Endometrium (tissue), 2 donors: ENCODE results near the gene PP2D1.
"Not testable (repeated sequence)": the region's sequence is repeated elsewhere in the genome, so short reads cannot be mapped to it uniquely, and the experiment has no call there.

ENCODE experiments used
- FAIRE-seq: peaks from 2 replicates; lab custom pipeline; 2012; peaks lifted over from hg19 to GRCh38; lab: Jason Lieb, UNC
- donor health status: control.
- donor health status: control.

PP2D1 gene

DNA sequence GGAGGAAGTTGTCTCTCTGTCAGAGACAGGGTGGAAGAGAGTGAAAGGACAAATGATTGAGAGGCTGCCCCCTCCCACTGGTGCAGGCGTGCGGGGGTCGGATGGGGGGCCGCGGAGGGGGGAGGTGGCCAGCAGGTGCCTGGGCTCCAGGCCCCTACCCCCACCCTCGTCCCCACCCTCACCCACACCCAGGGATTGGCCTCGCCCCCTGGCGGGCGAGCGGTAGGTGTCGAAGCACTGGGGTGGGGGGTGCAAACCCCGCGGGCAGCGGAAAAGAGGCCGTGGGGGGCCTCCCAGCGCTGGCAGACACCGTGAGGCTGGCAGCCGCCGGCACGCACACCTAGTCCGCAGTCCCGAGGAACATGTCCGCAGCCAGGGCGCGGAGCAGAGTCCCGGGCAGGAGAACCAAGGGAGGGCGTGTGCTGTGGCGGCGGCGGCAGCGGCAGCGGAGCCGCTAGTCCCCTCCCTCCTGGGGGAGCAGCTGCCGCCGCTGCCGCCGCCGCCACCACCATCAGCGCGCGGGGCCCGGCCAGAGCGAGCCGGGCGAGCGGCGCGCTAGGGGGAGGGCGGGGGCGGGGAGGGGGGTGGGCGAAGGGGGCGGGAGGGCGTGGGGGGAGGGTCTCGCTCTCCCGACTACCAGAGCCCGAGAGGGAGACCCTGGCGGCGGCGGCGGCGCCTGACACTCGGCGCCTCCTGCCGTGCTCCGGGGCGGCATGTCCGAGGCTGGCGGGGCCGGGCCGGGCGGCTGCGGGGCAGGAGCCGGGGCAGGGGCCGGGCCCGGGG, 27.9 kb upstream of the PP2D1 start, which contains the start of gene KAT2B:
KAT2B (plus strand) TSS at position 682 of the 783 bp plus-strand sequence; CDS start at position 714, 32 bp downstream.
- FAIRE-seq, result no peak

GRCh38 chr3:20039466-20039764, 27.4 kb upstream of the PP2D1 start:
- no peak for FAIRE-seq

GRCh38 chr3:20038699-20039465, 26.8 kb upstream of the PP2D1 start:
- FAIRE-seq, result no peak

- no peak for FAIRE-seq
These were observed 25.4 kb upstream of the PP2D1 start for GRCh38 chr3:20037255-20037996.

DNA sequence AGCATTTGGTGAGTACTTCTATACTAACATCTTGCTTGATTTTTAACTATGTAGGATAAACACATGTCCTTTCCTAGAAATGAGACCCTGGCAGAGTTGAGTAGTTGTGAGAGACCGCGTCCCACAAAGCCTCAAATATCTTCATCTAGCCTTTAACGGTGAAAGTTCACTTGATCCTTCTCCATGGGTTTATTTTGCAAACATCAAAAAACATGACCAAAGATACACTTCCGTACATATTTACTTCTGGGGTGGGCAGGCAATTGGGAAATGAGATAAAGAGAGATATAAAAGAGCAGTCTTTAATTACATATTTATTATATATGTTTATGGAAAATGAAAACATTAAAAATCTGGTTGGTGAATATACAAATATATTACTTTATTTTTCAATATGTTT, 23.0 kb upstream of the PP2D1 start:
- no peak for FAIRE-seq

- FAIRE-seq, result not testable (repeated sequence)
These were observed 19.9 kb upstream of the PP2D1 start for GRCh38 chr3:20031939-20032338.

DNA sequence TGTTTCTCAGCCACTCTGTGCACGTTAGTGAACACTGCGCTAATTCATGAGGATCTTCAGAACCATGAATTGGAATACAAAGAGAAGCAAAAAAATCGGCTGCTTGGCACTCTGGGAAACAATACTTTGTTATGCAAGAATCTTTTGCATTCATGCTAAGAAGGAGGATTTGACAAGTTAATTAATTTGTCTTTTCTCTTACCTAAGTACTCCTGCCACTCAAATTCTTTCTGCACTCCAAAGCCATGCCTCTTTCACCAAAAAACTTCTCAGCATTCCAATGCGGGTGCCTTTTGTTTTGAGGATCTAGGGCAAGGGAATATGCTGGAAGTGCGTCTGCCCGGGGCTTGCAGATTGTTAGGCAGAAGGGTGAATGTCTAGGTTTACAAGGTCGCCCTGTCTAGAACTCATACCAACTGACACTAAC, 16.9 kb upstream of the PP2D1 start:
- FAIRE-seq, result no peak

DNA sequence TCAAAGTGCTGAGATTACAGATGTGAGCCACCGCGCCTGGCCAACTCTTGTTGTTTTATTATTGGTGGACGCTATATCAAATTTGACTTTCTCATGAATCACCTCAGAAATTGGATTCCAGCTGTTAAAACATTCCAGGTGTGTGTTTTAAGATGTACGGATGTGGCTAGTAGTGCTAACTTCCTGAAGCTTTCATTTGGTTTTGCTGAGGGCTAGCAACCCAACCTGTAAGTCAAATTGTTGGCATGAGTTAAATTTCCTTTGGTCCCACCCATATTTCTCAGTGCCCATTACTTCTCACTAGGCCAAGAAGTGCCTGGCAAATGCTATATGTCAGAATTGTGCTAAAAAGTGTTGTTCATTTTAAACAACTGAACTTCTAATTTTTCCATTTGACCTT, 15.1 kb upstream of the PP2D1 start:
- no peak for FAIRE-seq

GRCh38 chr3:20023623-20024405, 11.8 kb upstream of the PP2D1 start:
- FAIRE-seq, result no peak

DNA sequence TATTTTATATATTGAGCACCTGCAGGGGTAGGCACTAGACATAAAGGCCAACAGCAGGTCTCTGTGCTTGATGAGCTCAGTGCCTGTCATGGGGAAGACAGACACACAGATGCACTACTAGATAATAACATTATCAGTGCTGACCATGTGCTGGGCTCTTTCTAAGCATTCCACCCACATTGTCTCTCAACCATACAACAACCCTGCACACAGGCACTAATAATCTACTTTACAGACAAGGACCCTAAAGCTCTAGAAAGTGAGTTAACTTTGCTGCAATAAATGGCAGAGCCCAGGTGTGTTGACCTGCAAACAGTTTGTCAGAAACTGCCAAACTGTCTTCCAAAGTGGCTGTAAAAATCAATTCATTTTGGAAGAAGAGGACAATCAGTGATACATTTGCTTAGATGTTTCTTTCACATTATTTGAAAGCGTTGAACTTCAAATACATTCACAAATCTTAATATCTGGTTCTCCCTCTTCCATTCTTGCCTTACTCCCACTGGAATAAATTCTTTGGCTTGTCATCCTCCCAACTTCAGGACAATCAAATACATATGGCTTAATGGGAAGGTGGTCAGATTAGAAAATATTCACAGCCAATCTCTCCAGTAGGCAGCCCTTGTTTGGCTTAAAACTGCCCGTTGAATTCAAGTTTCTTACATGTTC, 11.0 kb upstream of the PP2D1 start:
- FAIRE-seq, result no peak

GRCh38 chr3:20016076-20016475, 4.0 kb upstream of the PP2D1 start:
- FAIRE-seq, result not testable (repeated sequence)

- FAIRE-seq, result no peak
These were observed 3.5 kb upstream of the PP2D1 start for GRCh38 chr3:20015525-20015924.

- no peak for FAIRE-seq
These were observed 1.3 kb upstream of the PP2D1 start for GRCh38 chr3:20013396-20013795.

DNA sequence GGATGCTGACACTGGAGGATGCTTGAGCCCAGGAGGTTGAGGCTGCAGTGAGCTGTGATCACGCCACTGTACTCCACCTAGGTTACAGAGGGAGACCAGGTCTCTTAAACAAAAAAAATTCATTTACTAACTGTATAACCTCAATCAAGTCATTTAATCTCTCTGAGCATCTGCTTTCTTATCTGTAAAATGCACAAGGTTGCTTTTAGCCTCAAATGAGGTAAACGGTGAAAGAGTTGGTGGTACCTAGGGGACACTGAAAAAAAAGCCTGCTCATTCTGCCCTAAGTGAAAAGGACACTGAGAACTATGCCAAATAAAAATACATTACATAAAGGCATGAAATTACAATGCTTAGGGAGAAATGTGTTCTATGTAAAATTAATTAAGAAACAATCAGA, 3.4 kb downstream of the PP2D1 start:
- no peak for FAIRE-seq

GRCh38 chr3:20007960-20008359, 4.1 kb downstream of the PP2D1 start:
- no peak for FAIRE-seq

- no peak for FAIRE-seq
These were observed 10.1 kb downstream of the PP2D1 start for GRCh38 chr3:20001932-20002331.

DNA sequence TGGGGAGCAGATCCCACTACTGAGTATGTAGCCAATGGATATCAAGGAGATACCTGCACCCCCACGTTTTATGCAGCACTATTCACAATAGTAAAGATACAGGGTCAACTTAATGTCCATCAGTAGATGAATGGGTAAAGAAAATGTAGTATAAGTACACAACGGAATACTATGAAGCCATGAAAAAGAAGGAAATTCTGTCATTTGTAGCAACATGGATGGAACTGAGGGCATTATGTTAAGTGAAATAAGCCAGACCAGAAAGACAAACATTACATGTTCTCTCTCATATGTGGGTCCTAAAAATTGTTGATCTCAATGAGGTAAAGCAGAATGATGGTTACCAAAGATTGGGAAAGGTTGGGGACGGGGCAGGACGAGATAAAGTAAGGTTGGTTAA, 14.6 kb downstream of the PP2D1 start:
- no peak for FAIRE-seq

DNA sequence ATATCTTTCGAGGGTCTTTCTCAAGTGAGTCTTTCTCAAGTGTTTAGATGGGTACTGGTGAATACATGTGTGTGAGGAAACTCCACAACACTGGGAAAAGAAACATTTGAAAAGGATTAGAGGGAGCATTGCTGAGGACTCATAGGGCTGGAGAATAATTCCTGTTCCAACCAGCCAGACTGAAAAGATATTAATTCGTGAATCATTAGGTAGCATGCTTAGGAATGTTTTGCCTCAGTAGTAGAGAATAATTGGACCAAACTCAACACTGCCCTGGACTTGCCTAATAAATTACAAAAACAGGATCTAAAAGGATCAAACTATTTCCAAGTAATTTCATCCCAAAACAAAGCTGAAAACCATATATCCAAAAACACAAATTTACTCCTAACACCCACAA, 17.3 kb downstream of the PP2D1 start:
- no peak for FAIRE-seq

DNA sequence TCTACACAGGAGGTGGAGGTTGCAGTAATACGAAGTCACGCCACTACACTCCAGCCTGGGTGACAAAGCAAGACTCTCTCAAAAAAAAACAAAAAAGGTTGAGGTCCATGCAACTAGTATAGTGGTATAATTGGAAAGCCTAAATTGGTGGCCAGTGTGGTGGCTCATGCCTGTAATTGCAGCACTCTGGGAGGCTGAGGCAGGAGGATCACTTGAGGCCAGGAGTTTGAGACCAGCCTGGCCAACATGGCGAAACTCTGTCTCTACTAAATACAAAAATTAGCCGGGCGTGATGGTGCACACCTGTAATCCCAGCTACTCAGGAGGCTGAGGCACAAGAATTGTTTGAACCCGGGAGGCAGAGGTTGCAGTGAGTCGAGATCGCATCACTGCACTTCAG, 23.2 kb downstream of the PP2D1 start:
- not testable (repeated sequence) for FAIRE-seq

GRCh38 chr3:19972054-19972453, 40.0 kb downstream of the PP2D1 start:
- FAIRE-seq, result no peak

- FAIRE-seq, result no peak
These were observed 41.7 kb downstream of the PP2D1 start for GRCh38 chr3:19970327-19970726.

- no peak for FAIRE-seq
These were observed 44.3 kb downstream of the PP2D1 start for GRCh38 chr3:19967812-19968211.
